Upper lobe of left lung (tissue), 4 donors: Measurements from ENCODE around the gene ZNF445.
"Not testable (repeated sequence)": the region's sequence is repeated elsewhere in the genome, so short reads cannot be mapped to it uniquely, and the experiment has no call there.

Source experiments
- POLR2AphosphoS5 ChIP-seq, 2 donors: sonication (generic); formaldehyde crosslinking; IDR thresholded peaks; one replicate each; pipeline ENCODE4 v1.5.1; 2017; ENCODE audit warnings: antibody characterized with exemption in 2 of 2
- TF ChIP-seq, protein P1 (sequence below), 6 experiments: fragments of 450-650 bp in 4 of 6; fragments of 200-600 bp in 2 of 6; sonication (generic) in 2 of 6; IDR thresholded peaks; one replicate each; pipeline ENCODE4 v1.5.1; 2016 to 2019; ENCODE audit warnings: antibody characterized with exemption in 6 of 6

DNA sequence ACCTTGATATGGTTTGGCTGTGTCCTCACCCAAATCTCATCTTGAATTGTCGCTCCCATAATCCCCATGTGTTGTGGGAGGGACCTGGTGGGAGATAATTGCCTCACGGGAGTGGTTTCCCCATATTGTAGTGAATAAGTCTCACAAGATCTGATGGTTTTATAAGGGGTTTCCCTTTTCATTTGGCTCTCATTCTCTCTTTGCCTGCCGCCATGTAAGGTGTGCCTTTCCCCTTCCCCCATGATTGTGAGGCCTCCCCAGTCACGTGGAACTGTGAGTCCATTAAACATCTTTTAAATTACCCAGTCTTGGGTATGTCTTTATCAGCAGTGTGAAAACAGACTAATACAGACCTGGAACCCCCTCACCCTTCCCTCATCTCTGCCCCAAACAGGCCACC is 59.4 kb downstream of the ZNF445 start:
- TF ChIP-seq, protein P1, sequence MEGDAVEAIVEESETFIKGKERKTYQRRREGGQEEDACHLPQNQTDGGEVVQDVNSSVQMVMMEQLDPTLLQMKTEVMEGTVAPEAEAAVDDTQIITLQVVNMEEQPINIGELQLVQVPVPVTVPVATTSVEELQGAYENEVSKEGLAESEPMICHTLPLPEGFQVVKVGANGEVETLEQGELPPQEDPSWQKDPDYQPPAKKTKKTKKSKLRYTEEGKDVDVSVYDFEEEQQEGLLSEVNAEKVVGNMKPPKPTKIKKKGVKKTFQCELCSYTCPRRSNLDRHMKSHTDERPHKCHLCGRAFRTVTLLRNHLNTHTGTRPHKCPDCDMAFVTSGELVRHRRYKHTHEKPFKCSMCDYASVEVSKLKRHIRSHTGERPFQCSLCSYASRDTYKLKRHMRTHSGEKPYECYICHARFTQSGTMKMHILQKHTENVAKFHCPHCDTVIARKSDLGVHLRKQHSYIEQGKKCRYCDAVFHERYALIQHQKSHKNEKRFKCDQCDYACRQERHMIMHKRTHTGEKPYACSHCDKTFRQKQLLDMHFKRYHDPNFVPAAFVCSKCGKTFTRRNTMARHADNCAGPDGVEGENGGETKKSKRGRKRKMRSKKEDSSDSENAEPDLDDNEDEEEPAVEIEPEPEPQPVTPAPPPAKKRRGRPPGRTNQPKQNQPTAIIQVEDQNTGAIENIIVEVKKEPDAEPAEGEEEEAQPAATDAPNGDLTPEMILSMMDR (IDR thresholded peaks at IDR 0.05), result not testable (repeated sequence)
- TF ChIP-seq POLR2AphosphoS5 (IDR thresholded peaks at IDR 0.05), result not testable (repeated sequence)
